HFFc6 (cell line): ENCODE results near the gene NEGR1. TPM values are rescaled to one million over a fixed set of nuclear protein-coding genes. Genes with fewer than 3 reads are reported as not detected.
"Not testable (repeated sequence)": the region's sequence is repeated elsewhere in the genome, so short reads cannot be mapped to it uniquely, and the experiment has no call there.

Experiments
- DNase-seq: peaks from one replicate; pipeline ENCODE4 v3.0.0-alpha.2; 2018
- H3K27ac Mint-ChIP-seq: 2 replicates; pipeline ENCODE4 v1.8.0; 2020; ENCODE audit warnings: mild to moderate bottlenecking, mixed read lengths
- H3K27me3 Mint-ChIP-seq: 2 replicates; pipeline ENCODE4 v1.8.0; 2021; ENCODE audit warnings: mild to moderate bottlenecking, moderate library complexity, mixed read lengths; ENCODE audit not compliant: insufficient read depth
- H3K36me3 Mint-ChIP-seq: 2 replicates; pipeline ENCODE4 v1.8.0; 2021; ENCODE audit warnings: low read depth, mixed read lengths
- H3K4me1 Mint-ChIP-seq: 2 replicates; pipeline ENCODE4 v1.8.0; 2020; ENCODE audit warnings: low read depth, mixed read lengths
- H3K4me3 Mint-ChIP-seq: 2 replicates; pipeline ENCODE4 v1.8.0; 2020; ENCODE audit warnings: mild to moderate bottlenecking, moderate library complexity, mixed read lengths
- H3K9me3 Mint-ChIP-seq: 2 replicates; pipeline ENCODE4 v1.8.0; 2020; ENCODE audit warnings: mild to moderate bottlenecking, mixed read lengths
- CTCF ChIP-seq: fragments of 200-600 bp; sonication (generic); IDR thresholded peaks from 2 replicates; pipeline ENCODE4 v1.5.0; 2021; ENCODE audit warnings: antibody characterized with exemption, mild to moderate bottlenecking
- total RNA-seq, 6 experiments: library from RNA; stranded (reverse); fragmentation: NEBNext Ultra II Directional; extraction: Animal tissue kit (Norgen Biotek cat#: 25700); gene quantifications; 2 replicates in 1 of 6; 3 replicates in 5 of 6; pipeline ENCODE4 v1.2.3, GENCODE V29; 2021

NEGR1 gene
- total RNA-seq, 6 experiments from 2014 or later = 52.8 to 67.6 (median 64.6) TPM

- no peak overlapping the region for H3K27ac Mint-ChIP-seq
- no peaks in the 10 kb centered on the region for H3K9me3 Mint-ChIP-seq
- DNase-seq = no peak
- no peak for TF ChIP-seq CTCF
- peaks cover 4% of the 10 kb centered on the region; the same call in 1 of the 2 replicates for H3K36me3 Mint-ChIP-seq
- H3K4me3 Mint-ChIP-seq = no peak overlapping the region
- H3K4me1 Mint-ChIP-seq = peaks cover 7% of the 10 kb centered on the region
- H3K27me3 Mint-ChIP-seq = no peaks in the 10 kb centered on the region
Observed at GRCh38 chr1:72241397-72241796, 40.9 kb downstream of the NEGR1 start.

GRCh38 chr1:72235931-72236330 lies 46.4 kb downstream of the NEGR1 start:
- not testable (repeated sequence) for DNase-seq, H3K4me3 Mint-ChIP-seq, H3K9me3 Mint-ChIP-seq, H3K27ac Mint-ChIP-seq, H3K27me3 Mint-ChIP-seq
- Mint-ChIP-seq H3K4me1 (peaks cover 17% of the 10 kb centered on the region), H3K36me3 (peaks cover 28% of the 10 kb centered on the region)

GRCh38 chr1:72235062-72235461 lies 47.3 kb downstream of the NEGR1 start:
- H3K27me3 Mint-ChIP-seq = no peaks in the 10 kb centered on the region
- no peak for DNase-seq

GRCh38 chr1:72230746-72231145 lies 51.6 kb downstream of the NEGR1 start:
- Mint-ChIP-seq H3K36me3 (peaks cover 41% of the 10 kb centered on the region), H3K27ac (peak overlapping the region; percentile 67), H3K27me3 (peaks cover 1% of the 10 kb centered on the region; the same call in 1 of the 2 replicates), H3K9me3 (peaks cover 6% of the 10 kb centered on the region; the same call in 1 of the 2 replicates), H3K4me1 (peaks cover 43% of the 10 kb centered on the region), H3K4me3 (peak overlapping the region; percentile 61)
- TF ChIP-seq CTCF = no peak
- DNase-seq = peak; percentile 47

More at GRCh38 chr1:72235062-72235461, 47.3 kb downstream of the NEGR1 start:
- peaks cover 6% of the 10 kb centered on the region; the same call in 1 of the 2 replicates for H3K9me3 Mint-ChIP-seq
- peaks cover 28% of the 10 kb centered on the region for H3K36me3 Mint-ChIP-seq
- no peak overlapping the region for H3K27ac Mint-ChIP-seq
- H3K4me1 Mint-ChIP-seq = peaks cover 22% of the 10 kb centered on the region
- no peak for TF ChIP-seq CTCF
- H3K4me3 Mint-ChIP-seq = no peak overlapping the region; the same call in 1 of the 2 replicates

GRCh38 chr1:72229893-72230292 lies 52.4 kb downstream of the NEGR1 start:
- Mint-ChIP-seq H3K9me3 (peaks cover 2% of the 10 kb centered on the region; the same call in 1 of the 2 replicates), H3K4me3 (no peak overlapping the region), H3K4me1 (peaks cover 43% of the 10 kb centered on the region), H3K36me3 (peaks cover 32% of the 10 kb centered on the region), H3K27me3 (peaks cover 1% of the 10 kb centered on the region; the same call in 1 of the 2 replicates), H3K27ac (0 out of 2 replicates have a peak overlapping the region, but pooled peaks have one; percentile 33)
- no peak for TF ChIP-seq CTCF
- DNase-seq = peak; percentile 33

GRCh38 chr1:72227667-72228066 lies 54.7 kb downstream of the NEGR1 start:
- Mint-ChIP-seq H3K4me1 (peaks cover 43% of the 10 kb centered on the region), H3K27ac (no peak overlapping the region), H3K9me3 (no peaks in the 10 kb centered on the region), H3K4me3 (no peak overlapping the region), H3K36me3 (peaks cover 19% of the 10 kb centered on the region), H3K27me3 (peaks cover 1% of the 10 kb centered on the region; the same call in 1 of the 2 replicates)
- no peak for TF ChIP-seq CTCF
- DNase-seq = no peak
